Measurements from ENCODE around the gene SETBP1.

Gene SETBP1

DNA sequence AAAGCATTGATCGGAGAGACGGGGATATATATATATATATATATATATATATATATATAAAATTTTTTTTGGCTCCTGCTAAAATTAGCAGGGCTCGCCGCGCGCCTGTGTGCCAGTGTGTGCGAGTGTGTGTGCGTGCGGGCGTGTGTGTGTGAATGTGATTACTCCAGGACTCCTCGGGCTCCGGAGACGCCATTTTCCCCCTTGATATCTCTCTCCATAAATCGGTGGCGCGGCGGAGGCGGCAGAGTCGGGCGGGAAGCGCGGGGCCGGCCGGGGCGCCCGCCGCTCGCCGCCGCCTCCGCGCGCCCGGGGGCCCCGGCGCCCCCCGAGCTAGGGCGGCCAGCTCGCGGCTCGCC, 795 bp upstream of the SETBP1 start:
- DNase-seq: peak; percentile 74

DNA sequence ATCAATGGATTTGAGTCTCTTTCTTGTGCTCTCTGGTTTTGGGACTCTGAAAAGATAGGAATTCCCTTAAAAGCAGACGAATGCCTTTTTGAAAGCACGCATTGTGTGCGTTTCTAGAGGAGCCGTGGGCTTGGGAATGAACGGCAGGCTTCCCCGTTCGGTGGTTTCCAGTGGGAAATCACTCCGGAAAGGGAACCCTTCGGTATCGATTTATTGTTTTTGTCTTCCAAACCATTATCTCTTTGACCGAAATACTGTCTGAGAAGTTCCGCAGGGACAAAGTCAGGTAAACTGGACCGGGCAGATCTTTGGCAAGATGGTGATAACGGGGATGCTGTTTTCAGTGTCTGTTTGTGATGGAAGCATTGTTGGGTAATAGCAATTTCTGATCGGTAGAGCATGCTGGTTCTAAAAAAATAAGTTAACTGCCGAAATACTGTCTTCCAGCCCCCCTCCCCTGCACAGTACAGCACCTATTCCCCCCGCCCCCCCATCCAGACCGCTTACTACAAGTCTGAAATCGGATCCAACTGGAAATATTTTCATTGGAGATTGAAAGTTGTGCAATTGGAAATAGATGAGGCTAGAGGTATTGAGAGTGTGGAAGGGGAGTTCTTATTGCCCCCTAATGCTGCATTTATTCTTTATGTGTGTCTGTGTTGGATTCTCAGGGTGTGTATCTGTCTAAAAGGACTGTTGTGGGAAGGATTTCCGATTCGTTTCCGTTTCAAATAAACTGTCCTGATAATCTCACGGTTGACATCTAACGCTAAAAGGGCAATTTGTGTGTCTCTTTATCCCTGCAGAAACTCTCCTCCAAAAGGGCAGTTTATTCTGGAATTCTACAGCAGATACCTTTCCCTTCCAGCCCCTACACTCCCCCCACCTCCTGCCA, 635 bp downstream of the SETBP1 start:
- DNase-seq: no peak

DNA sequence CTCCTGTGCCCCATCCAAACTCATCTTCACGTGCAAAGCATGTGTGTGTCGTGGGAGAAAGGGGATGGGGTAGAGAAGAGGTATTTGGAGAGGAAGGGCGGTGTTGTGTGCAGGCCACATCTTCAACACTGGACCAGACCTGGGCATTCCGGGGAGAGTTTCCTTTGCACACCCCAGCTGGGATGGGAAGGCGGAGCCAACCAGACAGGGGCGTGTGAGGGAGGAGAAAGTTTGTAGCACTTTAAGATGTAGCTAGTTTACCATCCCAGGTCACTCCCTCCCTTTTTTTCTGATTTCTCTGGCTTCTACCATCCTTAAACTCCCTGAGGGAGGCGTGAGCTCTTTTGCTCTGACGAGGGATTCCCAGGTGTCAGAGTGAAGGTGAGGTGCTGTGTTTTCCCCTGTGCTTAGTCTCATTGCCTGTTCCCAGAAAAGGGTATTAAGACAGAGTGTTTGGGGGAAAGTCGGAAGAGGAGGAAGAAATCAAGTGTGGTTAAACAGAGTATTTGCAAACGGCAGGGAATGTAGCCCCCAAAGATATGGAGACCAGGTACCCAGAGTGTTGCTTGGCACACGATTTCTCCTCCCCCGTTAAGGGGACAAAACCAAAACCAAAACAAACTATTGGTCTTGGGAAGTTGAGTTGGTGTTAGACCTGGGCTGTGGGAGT, 1.6 kb downstream of the SETBP1 start:
- DNase-seq: no peak

DNA sequence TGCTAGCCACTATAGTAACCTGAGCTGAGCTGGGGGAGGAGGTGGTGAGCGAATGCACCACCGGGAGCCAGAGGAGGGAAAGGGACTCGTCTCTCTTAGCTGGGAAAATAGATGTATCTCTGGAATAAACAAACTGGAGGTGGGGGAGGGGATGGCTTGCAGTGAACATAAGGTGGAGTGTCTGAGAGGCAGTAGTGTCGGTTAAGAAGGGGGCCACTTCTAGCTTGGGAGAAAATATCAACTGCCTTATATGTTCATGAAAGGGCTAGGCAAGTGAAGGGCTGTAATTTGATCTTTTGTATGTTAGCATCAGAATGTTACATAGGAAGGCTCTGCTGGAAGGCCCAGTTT, 2.2 kb downstream of the SETBP1 start:
- no peak for DNase-seq

DNA sequence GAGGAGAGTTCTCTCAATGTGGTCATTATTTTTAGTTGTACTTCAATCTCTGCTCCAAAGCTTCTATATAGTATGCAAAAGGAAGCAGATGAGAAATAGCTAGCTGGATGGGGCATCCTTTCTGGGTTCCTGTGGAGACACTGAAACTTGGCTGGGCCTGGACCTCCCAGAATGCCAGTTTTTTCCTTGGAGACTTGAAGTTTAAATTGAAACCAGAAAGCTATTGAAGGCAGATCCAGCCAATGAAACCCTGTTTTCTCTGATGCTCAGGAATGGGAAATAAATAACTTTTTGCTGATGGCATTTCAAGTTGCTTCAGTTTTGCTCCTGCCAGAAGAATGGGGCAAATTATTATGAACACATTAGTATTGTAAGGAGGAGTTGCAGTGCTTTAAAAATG, 2.9 kb downstream of the SETBP1 start:
- DNase-seq: no peak

DNA sequence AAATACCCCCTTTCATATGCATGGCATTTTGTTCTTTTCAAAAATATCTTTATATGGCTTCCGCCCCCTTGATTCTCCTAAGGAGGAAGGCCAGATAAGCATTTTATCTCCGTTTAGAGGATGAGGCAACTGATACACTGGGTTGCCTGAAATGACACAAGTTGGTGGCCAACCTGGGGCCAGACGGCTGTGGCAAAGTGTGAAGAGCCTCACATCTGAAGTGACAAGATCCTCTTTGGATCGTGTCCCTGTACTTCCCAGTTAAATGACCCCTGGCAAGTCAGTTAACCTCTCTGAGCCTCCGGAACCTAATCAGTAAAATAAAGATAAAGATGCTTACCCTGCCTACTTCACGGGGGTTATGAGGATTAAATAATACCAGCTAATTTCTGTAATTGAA, 4.6 kb downstream of the SETBP1 start:
- no peak for DNase-seq

DNA sequence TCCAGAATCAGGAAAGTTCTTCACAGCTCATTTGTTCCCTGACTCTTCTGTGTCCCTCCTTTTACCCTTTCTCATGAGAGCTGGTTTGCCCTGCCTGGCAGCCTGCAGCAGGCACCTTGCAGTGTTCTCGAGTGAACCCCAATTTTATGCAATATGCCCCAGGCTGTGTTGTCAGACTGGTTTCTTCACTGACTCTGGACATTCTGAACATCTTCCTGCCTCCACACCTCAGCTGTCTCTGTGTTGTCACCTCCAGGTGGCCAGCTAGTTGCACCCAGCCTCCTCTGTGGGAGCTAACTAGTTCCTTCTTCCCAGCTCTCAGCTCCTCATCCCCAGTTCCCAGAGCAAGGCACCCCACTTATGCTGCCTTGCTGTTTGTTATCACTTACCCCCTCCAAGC, 5.5 kb downstream of the SETBP1 start:
- no peak for DNase-seq

DNA sequence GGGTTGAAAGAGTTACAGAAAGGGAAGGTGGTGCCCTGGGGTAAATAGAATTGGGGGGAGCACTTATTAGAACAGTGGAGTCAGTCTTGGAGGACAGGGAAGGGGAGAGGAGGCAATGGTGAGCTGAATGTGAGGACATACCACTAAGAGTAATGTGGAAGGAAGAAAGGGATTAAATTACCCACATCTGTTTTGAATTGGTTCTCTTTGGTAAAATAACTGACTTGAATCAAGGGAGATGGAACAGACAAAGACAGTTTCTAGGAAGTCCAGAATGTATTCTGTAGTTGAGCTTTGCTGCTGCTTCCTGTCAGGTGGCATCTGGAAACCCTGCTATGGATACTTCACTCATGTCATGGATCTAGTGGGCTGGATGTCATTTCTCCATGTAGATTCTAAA, 6.7 kb downstream of the SETBP1 start:
- DNase-seq: no peak

DNA sequence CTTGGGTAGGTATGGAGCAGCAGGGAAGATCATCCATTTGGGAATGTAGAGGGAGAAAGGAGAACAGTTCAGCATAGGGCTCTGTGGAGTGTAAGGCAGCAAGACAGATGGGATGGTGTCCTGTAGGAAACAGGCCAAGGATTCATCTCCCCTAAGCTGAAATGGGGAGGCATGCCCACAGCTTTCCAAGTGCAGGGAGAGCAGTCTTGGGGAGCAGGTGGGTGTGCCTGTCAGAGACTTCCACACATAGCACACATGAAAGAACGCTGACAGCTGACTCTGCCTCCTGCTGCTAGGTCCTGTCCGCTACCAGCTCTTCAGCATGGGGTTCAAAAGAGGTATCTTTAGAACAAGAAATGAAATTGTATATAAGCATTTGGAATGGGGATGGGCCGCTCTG, 9.0 kb downstream of the SETBP1 start:
- no peak for DNase-seq

DNA sequence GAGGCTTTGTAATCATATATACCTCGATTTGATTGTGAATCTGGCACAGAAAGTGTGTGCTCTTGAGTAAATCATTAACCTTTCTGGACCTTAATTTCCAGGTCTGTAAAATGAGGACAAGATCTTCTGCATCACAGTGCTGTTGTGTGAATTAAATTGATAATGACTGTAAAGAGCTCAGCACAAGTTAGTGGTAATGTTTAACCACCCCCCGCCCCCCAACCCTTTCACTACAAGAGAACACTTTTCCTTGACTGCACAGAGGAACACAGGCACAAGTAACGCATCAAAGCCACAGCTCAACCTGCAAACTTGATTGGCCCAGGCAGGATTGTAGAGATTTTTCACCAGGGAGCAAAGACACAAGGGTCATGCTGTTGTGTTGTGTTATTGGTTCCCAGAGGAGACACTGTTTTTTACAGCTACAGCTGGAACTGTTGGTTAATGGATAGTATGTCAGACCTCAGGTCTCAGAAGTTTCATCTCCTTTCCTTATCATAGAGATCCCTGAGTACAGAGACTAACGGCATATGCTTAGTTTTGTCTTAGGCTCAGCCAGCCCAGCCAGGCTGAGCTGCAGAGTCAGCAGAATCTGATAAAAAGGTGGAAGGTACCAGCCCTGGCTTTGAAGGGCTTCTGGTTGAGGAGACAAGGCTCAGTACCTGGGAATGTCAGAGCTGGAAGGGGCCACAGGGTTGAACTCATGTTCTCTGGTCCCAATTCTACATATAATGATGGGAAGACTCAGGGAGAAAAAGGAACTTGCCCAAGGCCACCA, 10.6 kb downstream of the SETBP1 start:
- no peak for DNase-seq

DNA sequence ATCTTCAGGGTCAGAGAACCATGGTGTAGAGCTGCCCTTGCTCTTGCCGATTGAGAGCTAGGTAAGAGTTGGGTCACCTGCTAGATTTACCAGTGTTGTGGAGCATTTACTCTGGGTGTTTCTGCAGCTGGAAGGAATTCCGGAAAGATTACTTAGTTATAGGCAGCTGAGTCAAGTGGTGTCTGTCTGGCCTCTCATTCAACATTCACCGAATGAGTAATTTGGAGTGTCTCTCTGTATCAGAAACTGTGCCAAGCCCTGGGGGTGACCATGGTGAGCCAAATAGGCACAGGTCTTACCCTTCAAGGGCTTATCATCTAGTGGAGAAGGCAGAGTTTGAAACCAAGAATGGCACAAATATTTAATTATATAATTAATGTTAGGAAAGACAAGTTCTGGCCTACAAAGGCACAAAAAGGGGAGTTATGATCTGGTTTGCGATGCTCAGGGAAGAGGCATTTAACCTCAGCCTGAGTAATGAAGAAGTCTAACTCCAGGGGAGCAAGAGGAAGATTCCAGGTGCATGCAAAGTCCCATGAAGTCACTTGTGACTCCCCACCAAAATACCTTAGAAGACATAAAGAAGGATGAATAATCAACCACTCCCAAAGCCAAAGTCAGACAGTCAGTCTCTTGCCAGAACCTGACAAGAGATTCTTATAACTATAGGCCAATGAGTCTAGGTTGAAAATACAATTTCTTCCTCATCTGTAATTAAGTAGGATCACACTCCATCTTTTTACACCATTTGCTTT, 12.5 kb downstream of the SETBP1 start:
- DNase-seq: peak; percentile 37

DNA sequence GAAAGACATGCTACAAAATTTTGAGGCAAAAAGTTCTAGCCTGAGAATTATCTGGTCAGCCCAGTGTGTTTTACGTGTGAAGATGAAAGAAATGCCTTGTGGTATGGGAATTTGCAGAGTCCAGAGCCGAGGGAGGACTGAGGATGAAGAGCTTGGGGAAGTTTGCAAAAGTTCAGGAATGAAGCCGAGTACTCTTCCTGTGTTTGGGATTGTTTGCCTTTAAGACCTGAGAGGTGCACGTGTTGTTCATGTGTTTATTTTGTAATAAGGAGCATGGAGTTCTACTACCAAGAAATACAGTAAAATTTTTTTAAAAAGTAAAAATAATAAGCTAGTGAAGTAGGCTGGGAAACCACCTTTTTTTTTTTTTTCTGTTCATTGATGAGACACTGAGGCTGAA, 14.8 kb downstream of the SETBP1 start:
- no peak for DNase-seq

DNA sequence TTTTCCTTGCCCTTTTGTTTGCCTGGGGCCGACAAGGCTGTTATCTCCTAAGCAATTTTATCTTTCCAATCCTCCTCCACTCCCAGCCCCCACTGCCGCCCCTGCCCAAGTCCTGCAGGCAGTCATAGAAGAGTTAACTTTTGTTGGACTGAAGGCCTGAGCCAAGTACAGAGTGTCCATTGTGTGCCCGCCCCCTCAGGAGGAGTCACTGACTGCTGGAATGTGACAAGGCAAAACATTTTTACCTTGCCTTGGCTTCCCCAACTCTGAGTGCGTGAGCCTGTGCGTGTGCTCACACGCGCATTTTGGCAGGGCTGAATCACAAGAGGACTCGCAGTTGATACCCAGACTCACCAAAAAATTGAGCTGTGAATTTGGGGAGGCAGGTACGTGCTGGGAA, 16.2 kb downstream of the SETBP1 start:
- DNase-seq: peak; percentile 17

DNA sequence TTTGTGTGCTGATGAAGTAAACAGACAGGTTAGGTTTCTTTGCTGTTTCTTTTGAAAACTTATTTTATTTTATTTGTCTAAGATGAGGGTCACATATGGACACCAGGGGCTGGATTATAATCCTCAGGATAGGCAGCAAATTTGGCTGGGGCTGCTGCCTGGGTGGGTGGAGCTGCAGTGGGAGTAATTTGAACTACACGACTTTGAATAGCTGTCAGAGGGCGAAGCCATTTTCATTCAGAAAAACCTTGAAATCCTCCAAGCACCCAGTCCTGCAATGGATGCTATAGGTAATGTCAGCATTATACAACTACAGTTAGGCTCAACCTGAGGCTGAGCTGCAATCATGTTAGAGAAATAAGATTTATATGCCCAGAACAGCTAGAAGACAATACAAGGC, 16.6 kb downstream of the SETBP1 start:
- no peak for DNase-seq

DNA sequence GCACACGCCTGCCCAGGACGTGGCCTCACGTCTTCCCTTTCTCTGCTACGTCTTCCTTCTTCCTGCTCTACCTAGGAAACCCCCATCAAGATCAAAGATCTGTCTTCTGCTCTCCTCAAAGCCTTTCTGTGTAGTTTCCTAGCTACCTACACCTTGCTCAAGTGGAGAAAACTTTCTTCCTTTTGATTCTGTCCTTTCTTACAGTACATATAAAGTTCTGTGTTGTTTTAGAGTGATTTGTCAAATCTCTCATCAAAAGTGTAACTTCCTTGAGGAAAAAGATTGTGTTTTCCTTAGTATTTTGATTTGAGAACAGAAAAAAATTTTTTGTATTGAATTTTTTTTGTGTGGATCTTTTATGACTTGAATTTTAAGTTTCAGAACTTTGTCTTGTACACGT, 17.8 kb downstream of the SETBP1 start:
- DNase-seq: no peak

DNA sequence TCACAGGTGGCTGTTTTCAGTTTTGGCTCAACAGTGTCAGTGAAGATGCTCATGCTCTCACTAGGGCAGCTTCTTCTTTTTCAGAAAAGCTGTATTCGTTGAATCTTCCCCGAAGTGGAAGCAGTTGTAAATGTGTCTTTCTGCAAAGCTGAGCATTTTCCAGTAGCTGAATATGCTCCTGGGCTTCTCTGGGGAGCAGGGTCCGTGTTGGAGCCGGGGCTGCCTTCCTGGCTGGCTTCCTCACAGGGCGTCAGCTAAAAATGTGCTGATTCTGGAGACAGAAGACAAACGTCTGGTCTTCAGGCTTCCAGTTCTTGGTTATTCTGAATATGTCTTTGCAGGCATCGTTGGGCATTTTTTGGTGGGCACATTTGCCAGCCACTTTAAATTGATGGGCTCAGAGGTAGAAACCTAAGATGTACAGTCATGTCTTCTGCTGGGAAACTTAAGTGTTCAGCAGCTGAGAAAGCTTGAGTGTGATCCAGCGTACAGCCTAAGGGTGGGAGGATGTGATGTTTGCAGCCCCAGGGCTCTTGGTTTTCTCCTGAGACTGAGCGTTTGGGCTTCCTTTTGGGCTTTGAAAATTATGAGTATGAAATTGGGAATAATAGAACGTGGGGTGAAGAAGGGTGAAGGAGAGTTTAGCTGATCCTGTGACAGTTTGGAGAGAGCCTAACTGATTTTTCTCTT, 19.0 kb downstream of the SETBP1 start:
- no peak for DNase-seq

DNA sequence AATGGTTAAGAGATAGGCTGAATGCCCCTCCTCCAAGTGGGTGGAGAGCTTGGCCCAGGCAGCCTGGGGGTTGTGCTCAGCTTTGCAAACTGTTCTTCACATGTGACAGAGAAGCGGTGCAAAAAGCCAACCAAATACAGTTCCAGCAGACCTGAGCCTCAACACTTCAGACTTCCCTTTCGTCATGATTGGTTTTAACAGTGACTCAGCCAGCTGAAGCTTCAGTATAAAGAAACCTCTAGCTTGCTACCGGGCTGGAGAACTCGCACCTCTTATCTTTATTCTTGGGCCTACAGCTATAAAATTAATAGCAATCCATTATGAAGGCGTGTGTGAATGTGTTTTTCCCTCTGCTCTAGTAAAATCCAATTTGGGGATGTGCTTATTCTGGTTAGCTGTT, 20.0 kb downstream of the SETBP1 start:
- DNase-seq: no peak

DNA sequence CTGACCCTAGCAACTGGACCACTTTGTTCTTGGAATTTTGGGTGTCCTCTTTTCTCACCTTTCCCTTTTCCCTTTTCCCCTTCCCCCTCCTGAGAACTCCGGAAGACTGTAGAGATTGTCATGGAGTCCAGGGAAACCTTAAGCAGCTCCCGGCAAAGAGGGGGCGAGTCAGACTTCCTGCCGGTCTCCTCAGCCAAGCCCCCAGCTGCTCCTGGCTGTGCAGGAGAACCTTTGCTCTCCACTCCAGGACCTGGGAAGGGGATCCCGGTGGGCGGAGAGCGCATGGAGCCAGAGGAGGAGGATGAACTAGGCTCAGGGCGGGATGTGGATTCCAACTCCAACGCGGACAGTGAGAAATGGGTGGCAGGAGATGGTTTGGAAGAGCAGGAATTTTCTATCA, 20.5 kb downstream of the SETBP1 start:
- no peak for DNase-seq

DNA sequence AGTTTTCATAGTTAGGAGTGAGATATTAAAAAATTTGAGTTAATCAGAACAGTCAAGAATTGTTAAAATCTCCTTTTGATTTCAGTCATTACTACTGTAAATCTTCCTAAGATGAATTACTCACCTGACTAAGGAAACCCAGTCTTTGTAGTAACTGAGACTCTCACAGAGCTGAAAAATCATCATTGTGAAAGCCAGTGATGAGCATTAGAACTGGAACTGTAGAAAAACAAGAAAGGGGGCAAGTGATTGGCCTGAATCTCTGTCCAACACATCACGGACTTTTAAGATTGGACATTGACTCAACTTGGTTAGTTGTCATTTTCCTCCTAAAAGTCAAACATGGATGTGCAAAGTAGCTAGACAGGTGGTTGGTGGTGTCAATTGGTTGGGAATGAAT, 21.9 kb downstream of the SETBP1 start:
- DNase-seq: no peak

DNA sequence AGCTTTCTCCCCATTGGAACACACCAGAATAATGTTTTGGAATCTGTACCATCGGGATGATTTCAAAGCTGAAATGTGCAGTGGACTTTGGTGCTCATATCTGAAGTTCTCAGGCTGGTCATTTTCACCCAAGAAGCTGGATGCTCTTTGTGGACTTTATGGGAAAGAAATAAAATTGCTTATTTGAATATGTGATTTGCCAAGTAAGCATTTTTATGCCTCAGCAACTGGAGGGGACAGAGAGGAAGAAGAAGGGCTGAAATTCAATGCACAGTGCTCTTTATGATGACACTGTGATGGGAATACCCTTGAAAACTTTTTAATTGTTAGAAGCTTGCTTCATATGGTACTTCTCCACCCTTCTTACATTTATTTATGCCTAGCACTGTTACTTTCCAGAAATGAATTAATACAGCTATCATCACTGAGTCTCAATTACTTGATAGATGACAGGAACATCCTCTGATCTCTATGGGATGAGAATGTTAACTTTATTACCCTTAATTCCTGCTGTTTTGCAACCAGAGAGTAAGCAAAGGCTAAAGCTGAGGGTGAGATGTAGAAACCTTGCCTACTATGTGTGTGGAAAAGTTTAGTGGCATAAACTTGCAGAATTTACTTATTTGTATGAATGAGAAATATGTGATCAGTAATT, 23.6 kb downstream of the SETBP1 start:
- no peak for DNase-seq

DNA sequence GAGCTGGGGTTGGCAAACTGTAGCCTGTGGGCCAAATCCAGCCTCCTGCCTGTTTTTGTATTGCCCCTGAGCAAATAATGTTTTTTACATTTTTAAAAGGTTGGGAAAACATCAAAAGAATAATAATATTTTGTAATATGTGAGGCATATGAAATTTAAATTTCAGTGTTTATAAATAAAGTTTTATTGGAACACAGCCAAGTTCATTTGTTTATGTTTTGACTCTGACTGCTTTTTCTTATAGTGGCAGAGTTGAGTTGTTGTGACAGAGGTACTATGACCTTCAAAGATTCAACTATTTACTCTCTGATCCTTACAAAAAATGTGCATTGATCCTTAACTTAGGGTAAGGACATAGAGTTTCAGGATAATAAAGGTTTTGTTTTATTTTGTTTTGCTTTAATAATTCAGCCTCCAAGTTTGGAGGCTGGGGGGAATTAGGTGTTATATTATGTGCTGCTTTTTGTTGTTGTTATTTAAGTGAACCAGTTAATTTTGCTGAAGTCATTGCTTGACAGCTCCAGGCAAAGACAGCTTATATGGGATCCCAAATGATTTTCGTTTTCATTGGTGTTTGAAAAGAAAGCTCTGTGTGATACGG, 24.5 kb downstream of the SETBP1 start:
- no peak for DNase-seq
